NCI-H345 treated with DMSO at 0.1 percent for 48 hours (cell line): ENCODE measurements around the gene FBXO31.
"Not testable (repeated sequence)": the region's sequence is repeated elsewhere in the genome, so short reads cannot be mapped to it uniquely, and the experiment has no call there.

Source experiments
- DNase-seq: peaks from one replicate; lab custom pipeline; 2025; ENCODE audit not compliant: unreplicated experiment; lab: John Stamatoyannopoulos, UW

The FBXO31 gene

DNA sequence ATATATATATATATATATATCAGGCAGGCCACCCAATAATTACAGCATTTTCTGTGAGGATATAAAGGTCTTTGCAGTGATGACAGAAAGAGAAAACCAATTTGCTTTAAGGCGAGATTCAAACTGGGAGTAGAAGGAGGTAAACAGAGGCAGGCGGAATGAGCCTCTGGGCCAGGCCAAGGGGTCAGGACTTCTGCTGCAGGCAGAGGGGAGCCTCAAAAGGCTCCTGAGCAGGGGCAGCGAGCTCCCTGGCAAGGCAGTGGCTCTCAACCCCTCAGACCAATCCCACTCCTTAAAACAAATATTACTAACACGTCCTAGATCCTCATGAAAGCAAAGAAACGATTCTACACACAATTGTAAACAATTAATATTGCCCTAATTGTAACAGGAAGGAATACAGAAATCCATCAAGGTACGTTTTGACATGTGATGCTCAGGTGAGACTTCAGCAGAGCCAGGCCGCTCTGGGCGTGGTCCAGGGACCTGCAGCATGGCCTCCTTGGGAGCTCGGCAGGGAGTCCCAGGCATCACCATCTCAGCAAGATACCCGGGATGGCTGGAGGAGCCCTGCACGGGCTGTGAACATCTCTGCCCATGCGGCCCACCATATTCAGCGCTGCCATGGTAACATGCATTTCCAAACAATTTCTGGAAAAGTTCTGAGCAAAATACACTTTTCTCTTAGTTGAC lies 18.4 kb downstream of the FBXO31 start:
- no peak for DNase-seq

DNA sequence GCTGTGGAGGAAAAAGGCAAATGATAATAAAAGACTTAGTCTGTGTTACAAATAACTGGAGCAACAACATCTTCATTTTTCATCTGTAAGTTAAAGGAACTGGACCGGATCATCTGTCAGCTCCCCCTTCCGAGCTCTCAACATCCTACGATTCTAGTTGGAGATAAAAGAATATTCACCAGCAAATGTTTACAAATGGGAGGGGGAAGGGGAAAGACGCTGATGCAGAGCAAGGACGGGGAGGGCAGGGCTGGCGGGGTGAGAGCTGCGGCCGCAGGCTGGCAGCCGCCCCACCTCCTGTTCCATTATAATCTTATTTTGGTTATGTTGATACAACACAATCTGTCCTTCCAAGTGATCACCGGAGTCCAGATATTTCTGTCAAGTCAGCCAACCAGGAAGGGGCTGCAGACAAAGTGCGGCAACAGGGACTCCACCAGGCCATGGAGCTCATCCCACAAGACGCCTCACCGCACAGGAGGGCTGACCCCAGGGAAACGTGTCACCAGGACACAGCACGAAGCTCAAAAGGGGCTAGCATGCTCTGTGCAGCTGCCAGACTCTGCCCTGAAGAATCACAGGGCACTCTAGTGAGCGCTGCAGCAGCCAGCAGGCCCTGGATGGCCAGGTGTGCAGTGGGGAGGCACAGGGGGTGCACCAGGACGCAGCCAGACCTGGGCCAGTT lies 19.7 kb downstream of the FBXO31 start:
- no peak for DNase-seq

DNA sequence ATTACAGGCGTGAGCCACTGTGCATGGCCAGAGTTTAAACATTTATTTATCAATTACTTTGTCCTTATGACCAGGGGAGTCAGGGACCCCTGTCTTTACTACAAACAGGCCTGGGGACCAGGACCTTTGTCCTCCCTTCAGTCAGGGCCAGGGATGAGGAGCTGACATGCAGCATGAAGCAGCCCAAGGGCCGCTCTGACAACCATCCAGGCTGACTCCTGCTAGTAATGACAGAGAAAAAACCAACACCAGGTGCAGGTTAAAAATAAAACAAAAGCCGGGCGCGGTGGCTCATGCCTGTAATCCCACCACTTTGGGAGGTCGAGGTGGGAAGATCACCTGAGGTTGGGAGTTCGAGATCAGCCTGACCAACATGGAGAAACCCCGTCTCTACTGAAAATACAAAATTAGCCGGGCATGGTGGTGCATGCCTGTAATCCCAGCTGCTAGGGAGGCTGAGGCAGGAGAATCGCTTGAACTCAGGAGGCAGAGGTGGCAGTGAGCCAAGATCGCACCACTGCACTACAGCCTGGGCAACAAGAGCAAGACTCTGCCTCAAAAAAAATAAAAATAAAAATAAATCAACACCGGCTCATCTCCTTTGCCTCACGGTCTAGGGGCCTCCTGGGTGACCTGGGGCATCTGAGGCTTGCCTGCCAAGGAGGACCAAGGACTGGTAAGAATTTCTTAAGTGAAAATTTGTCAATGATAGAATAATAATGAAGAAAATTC lies 20.6 kb downstream of the FBXO31 start:
- DNase-seq = not testable (repeated sequence)

DNA sequence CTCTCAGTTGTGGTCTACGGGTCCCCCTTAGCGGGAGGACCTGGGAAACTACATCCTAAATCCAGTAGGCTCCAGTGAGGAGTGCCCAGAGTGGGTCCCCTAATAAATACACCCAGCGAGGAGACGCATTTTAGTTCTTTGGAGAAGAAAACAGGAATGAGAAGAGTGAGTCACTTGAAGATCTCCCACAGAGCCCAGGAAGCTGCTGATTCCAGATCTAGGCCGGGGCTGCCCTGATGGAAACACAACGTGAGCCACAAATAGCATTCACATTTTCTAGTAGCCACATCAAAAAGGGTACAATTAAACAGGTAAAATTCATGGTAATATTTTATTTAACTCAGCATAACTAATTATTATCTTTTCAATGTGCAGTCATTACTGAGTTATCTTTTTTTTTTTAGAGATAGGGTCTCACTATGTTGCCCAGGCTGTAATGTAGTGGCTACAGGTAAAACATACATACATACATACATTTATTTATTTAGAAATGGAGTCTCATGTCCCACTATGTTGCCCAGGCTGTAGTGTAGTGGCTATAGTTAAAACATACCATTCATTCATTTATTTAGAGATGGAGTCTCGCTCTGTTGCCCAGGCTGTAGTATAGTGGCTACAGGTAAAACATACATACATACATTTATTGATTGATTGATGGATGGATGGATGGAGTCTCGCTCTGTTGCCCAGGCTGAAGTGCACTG lies 21.5 kb downstream of the FBXO31 start:
- no peak for DNase-seq

DNA sequence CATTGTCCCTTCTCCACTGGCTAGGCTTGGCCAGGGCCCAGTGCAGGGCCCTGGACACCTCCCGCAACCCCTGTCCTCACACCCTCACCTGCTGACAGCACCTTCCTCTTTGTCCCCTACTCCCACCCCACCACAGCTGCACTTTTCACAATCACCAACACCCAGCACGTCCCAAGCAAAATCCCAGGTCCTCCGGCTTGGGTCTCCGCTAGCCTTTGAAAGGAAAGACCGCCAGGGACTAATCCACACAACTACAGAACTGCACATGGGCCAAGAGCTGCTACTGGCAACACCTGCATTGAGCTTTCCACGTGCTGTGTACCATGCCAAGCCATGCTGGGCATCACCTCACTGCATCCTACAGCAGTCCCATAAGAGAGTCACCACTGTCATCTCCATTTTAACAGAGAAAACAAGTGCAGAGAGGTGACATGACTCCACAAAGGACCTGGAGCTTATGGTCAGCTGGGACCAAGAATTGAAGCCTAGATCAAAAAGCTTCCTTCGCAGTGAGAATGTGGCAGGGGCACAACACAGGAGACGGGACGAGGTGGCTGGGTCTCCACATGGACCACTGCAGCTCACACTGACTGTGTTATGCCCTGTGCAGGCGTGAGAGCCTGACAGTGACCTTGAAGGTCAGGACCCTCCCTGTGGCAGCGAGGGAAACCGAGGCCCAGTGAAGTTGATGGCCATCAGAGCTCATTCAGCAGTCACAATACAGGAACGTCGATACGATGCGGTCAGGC lies 22.5 kb downstream of the FBXO31 start:
- no peak for DNase-seq

DNA sequence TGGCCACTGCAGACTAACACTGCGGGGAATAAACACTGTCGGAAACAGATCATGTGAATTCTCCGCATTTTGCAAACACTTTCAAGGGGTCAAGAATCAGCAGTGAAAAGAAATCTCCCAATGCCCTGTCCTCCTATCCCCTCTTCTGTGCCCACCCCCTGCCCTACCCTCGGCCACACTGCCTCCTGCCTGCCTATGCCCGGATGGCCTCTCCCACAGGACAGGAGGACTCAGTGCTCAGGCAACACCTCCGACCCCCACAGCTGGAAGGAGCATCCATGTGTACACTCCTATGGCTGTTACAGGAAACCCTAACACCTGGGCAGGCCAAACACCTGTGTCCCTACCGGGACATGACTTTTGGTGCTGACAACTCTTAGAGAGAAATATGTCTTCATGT lies 24.5 kb downstream of the FBXO31 start:
- no peak for DNase-seq

DNA sequence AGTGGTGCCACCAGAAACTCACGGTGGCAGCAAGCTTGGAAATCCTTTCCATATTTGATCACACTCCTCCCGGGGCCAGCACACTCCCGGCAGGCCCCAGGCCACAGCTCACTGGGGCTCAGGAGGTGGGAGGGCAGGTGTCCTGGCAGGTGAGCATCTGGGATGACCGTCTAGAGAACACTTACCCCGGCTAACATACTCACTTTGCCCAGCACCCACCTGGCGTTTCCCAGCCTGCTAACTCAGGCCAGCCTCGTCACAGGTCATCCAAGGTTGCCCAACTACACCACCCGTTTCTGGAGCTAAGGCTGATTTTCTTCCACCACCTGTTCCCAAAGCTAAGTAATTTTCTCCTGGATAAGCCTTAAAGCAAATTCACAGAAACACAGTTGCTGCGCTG lies 24.9 kb downstream of the FBXO31 start:
- no peak for DNase-seq

DNA sequence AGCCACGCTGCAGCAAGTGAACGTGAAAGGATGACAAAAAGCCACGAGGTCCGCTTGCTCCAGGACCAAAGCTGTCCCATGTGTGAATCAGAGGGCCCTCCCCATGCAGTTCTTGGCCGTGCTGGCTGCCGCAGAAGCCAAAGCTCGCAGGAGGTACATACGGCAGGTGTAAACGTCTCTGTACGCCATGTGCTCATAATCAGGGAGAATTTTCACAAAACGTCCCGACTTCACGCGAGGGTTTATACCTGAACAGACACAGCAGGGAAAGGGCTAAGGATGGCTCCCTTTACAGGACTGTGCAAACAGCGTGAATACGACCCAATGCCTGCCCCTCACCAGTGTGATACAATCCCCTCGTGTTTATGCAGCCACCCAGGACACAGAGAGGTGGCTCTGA lies 25.3 kb downstream of the FBXO31 start:
- DNase-seq = no peak

DNA sequence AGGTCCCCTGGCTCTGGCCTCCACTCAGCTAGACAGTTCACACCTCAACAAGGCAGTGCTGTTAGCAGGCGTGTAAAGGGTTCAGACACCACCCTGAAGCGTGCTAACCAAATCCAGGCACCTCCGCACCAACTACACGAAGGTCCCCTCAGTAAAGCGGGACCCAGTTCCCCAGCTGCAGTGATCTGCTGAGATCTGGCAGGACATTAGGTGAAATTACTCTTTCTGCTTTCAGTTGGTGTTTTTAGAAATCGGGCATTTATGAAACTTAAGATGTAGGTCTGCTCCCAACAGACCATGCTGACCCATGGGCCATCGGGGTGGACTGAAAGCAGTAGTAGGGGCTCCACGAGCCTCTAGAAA lies 27.1 kb downstream of the FBXO31 start:
- DNase-seq = no peak

DNA sequence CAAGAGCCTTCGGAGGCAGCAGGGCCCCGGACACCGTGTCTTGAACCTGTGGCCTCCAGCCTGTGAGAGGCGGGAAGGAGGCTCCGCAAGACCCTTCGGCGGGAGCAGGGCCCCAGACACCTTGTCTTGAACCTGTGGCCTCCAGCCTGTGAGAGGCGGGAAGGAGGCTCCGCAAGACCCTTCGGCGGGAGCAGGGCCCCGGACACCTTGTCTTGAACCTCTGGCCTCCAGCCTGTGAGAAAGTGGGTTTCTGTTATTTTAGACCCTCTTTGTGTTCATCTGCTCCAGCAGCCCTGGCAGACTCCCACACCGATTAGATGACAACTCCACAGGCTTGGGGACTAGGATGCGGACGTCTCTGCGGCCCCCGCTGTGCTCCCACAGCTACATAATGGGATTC lies 30.0 kb downstream of the FBXO31 start:
- no peak for DNase-seq

DNA sequence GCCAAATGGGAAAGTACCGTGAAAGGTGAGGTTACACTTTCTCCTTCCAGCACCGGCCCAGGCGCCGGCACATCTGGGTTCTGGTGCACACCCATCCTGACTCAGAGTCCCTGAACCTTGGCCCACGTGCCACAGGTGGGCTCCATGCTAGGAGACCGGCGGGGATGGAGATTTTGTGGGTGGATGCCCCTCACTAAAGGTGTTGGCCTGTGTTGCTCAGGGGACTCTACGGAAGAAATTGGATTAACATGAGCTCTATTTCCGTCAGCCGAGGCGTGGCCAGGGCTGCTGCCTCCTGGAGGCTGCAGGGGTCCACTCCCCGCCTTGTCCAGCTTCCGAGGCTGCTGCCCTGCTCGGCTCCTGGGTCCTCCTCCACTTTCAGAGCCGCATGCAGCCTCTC lies 30.8 kb downstream of the FBXO31 start:
- DNase-seq = no peak

DNA sequence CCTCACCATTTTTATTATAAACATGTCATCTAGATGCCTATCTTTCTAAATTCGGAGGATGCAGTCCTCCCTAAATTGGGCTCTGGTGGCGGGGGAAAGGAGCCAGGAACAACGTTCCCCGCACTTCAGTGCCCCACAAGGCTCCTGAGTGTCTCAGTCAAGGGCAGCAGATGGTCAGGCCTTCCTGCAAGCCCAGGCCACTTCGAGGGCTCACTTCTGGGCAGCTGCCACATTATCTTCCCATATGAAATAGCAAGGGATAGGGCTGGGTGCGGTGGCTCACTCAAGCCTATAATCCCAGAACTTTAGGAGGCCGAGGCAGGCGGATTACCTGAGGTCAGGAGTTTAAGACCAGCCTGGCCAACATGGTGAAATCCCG lies 32.3 kb downstream of the FBXO31 start:
- no peak for DNase-seq

DNA sequence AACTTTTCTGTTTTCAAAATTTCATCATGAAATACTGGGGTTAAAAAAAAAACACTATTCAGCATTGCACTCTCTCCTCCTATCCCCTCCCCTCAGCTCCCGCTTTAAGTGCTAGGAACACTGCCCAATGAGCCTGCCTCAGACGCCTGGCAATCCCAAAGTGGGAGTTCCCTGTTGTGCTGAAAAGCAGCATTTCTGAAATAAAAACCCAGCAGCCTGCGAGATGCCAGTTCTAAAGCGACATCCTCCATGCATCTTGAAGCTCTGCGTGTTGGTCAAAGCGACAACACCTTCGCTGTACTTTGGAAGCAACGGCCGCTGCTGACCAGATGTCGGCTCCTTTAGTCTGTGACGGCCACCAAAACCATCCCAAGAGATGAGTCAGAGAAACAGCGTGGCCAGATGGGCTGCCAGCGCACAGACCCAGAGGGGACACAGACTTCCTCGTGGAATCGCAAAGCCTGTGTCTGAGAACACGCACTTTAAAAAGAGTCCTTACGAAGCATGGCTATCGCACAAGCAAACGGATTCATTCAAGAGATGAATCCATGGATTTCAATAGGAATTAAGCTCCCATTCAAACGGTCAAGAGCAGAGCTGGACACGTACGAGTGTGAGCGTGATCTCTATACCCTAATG lies 32.8 kb downstream of the FBXO31 start:
- no peak for DNase-seq

DNA sequence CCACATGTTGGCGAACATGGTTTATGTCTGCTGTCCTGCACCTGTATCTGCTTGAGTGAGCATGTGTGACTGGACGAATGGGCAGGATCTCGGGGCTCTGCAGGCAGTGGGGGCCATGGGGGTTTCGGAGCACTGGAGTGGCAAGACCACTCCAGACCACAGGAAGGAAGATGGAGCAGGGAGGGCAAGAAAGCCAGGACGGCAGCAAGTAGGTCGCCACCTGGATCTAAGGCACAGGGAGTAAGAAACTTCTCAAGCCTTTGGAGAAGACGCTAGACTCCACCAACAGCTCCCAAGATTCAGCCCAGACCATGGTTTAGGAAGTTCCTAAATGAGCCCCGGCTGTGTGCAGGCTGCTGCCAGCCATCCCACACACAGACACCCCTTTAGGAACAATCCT lies 33.5 kb downstream of the FBXO31 start:
- no peak for DNase-seq

DNA sequence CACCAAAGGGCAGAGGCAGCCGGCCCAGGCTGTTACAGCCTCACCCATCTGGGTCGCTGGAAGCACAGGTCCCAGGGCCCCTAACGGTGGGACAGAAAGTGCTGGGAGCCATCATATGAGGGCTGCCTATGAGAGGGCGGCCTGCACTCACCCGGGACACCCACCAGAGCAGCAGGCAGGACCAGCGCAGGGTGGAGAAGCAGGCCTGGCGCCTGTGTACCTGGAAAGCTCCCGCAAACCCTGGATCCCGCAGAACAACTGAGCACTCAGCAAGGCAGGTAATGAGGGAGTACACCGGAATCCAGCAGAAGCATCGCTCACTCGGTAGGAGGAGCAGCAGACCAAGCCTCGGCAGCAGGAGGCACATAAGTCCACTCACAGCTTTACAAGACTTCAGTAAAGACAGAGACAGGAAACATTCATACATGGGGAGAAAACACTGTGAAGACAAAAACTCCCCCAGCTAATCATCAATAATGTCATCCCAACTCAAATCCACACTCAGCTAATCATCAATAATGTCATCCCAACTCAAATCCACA lies 34.9 kb downstream of the FBXO31 start:
- DNase-seq = no peak

DNA sequence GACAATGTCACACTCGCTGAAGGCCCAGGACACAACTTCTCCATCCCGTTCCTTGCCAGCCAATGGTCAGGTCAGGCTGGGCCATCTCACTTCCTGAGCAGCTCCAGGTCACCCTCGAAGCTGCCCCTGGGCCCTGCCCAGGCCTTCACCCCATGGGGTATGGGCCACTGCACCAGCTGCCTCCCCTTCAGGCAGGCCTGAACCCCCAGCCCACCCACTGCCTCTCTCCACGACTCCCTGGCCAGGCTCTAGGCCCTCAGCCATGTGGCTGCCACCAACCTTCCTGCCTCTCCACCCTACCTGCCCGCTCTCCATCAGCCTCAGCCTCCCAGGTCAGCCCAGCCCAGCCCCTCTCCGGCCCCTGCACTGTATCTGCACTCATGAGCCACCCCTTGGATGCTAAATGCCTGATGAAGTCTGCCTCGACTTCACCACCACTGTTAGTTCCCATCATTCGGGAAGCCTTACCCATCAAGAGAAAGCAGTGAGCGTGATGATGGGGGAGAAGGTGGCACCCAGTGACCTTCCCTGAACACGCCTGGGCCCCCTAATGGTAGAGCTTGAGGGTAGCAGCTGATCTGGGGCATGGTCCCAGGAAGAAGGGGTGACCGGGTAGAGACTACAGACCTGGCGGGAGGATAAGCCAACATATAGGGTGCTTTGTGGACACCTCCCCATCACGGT lies 35.5 kb downstream of the FBXO31 start:
- DNase-seq = no peak

DNA sequence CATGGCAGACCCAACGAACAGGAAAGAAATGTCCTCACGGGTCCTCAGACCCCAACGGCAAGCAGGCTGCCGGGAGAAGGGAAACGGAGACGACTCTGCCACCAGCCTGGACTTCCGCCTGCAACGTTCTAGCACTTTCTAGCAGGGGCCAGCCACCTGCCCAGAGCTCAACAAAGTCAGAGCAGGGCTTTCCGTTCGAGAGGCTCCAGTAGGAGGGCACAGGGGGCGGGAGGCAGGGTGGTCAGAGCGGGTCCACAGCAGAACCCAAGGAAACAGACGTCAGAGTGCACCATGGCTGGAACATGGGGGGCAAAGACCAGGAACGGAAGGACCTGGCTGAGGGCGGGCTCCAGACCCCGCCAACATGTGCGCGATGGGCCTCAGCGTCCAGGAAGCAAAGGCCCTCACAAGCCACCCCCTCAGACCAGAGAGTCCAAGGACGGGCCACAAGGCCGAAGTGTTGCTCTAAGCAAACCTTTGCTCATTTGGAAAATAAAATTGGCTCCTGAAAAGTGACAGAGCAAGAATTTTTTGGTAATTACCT lies 37.0 kb downstream of the FBXO31 start:
- DNase-seq = no peak

DNA sequence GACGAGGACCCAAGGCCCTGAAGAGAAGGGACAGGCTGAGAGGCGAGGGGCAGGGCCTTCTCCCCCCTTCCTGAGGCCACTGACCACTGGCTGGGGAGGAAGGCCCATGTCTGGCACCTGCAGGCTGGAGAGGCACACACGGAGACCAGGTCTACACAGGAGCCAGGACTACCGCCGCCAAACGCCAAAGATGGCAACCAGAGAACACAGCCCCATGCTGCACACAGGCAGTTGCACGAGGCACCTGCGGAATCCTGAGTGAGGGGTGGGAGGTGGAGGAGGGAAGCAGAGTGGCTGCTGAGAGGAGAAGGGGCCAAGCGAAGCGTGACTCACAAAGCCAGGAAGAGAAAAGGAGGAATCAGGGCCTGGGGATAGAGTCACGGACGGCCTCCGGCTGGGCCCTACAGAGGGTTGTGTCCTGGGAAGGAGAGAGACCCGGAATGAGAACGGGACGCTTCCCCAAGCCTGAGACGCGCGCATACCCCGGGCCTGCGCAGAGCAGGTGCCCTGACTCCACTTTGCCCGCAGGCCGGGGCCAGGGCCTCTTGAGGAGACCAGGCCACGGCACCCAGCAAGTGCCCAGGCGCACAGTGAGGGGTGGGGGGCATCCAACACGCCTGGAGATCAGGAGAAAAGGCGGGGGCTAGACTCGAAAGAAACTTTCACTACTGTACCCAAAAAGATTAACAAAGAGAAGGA lies 37.7 kb downstream of the FBXO31 start:
- no peak for DNase-seq
